GM13976 (cell line): ENCODE results near the gene ZRANB1.
A peak's percentile ranks its signal among the peaks of the same experiment; 100 is the strongest.

Experiments
- DNase-seq: peaks from one replicate; pipeline ENCODE4 v3.0.0; 2012; ENCODE audit warnings: low spot score
- in situ Hi-C: fragments of 300-500 bp; cut with MboI; formaldehyde crosslinking; loops from one replicate; pipeline ENCODE4 v1.12.0; 2022; ENCODE audit warnings: low sequenced_read_pairs, mixed read lengths, inconsistent platforms; ENCODE audit not compliant: unreplicated experiment
- TF ChIP-seq, protein P1 (sequence below): IDR thresholded peaks from 2 replicates; pipeline ENCODE4 v1.5.1; 2012; ENCODE audit warnings: borderline replicate concordance, mild to moderate bottlenecking; ENCODE audit not compliant: insufficient read depth; ENCODE audit errors: extremely low read depth, missing control alignments, control extremely low read depth

ZRANB1 gene

DNA sequence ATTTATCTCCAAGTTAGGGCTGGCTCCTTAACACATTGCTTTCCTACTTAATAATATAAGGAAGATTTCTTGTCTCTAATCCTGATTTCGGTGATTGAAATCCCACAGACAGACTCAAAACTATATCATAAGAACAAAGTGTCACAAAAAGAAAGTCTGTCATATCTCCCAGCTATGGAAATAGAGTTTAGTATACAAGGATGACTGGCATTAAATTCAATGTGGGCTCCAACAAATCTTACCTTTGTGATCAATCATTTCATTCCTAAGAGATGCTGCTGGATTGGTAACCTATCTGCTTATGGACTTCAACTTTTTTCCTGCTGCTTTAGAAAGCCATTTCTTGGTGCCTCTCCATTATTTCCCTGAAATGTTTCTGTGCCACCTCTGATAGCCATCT lies 39.5 kb upstream of the ZRANB1 start:
- in situ Hi-C loops: no loop called here
- TF ChIP-seq, protein P1, sequence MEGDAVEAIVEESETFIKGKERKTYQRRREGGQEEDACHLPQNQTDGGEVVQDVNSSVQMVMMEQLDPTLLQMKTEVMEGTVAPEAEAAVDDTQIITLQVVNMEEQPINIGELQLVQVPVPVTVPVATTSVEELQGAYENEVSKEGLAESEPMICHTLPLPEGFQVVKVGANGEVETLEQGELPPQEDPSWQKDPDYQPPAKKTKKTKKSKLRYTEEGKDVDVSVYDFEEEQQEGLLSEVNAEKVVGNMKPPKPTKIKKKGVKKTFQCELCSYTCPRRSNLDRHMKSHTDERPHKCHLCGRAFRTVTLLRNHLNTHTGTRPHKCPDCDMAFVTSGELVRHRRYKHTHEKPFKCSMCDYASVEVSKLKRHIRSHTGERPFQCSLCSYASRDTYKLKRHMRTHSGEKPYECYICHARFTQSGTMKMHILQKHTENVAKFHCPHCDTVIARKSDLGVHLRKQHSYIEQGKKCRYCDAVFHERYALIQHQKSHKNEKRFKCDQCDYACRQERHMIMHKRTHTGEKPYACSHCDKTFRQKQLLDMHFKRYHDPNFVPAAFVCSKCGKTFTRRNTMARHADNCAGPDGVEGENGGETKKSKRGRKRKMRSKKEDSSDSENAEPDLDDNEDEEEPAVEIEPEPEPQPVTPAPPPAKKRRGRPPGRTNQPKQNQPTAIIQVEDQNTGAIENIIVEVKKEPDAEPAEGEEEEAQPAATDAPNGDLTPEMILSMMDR: no peak
- DNase-seq: no peak

DNA sequence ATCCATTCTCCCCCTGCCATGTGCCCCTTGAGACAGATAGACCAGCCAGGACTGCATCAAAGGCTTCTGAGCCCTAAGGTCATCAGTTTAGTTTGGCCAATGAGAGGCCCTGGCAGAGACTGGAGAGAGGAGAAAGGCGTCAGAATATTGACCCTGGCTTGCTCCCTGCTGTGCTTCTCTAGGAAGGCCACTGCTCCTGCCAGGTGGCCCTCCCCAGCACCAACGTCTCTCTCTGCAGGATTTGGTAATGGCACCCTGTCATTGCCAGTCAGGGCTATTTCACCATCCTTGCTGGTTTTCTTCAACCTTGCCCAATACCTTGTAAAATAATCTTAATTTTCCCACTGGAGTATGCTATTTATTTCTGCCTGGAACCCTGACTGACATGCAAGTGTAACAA lies 38.8 kb upstream of the ZRANB1 start:
- DNase-seq: no peak
- TF ChIP-seq, protein P1: no peak
- in situ Hi-C loops: no loop called here

GRCh38 chr10:124904796-124905195 lies 37.1 kb upstream of the ZRANB1 start:
- DNase-seq: no peak
- TF ChIP-seq, protein P1: no peak
- in situ Hi-C loops: no loop called here

DNA sequence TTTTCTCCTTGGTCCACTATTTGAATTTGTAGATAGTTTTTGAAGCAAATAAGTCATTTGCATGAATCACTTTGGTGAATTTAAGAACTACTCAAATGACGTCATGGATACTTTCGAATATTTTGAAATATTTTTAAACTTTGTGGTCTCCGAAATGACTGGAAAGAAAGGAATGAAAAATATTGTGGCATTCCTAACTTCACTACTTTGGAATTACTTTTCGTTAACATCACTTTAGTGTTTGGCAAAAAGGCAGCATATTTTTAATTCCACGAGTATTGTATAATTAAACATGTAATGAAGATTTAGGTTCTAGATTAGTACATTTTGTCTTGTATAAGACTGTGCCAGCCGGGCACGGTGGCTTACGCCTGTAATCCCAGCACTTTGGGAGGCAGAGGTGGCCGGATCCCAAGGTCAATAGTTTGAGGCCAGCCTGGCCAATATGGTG lies 35.3 kb upstream of the ZRANB1 start:
- no peak for DNase-seq
- in situ Hi-C loops: no loop called here
- TF ChIP-seq, protein P1: no peak

- in situ Hi-C loops: no loop called here
- no peak for DNase-seq
- TF ChIP-seq, protein P1: no peak
These were observed 32.4 kb upstream of the ZRANB1 start for GRCh38 chr10:124909563-124909962.

DNA sequence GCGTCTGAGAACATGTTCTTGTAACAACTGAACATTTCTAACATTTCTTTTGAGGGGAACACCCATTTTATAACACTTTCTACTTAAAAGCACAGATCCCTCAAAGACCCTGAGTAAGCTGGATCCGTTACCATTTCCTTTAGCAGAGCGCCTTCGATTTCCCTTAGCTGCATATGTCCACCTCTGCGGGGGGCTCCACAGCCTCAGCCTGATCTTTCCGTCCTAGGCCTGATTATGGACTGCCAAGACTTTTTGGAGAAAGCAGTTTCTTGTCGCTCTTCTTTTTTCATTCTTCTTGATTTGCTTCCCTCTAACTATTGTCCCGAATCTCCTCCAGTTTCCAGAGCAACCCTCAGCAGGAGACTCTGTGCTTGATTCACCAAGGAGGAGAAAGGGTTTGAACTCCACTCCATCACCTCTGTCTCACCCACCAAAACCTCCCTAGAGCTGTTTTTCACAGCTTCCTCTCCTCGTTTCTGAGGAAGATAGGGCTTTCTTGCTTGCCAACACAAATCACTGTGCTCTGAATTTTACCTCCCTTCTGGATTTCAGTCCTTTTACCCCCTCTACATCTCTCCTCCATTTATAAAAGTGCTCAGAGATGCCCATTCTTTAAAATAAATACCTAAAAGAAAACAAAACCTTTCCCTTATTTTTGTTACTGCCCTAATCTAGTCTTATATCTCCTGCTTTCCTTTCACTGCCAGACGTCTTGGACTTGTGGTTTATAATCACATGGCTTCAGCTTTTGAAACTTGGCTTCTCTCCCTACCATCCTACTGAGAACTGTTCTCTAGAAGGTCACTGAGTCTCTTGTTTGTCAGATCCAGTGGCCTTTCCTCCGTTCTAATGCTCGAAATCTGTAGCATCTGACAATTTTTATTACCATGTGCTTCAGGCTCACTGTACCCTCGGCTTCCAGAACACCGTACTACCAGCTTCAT lies 30.5 kb upstream of the ZRANB1 start:
- DNase-seq: no peak
- TF ChIP-seq, protein P1: peak; percentile 10
- in situ Hi-C loops: no loop called here
